HepG2 (cell line): ENCODE results near the gene SEC14L5. TPM values are rescaled to one million over a fixed set of nuclear protein-coding genes. Genes with fewer than 3 reads are reported as not detected.
A peak's percentile ranks its signal among the peaks of the same experiment; 100 is the strongest.

Source experiments
- GATAD2A ChIP-seq: IDR thresholded peaks from 2 replicates; pipeline ENCODE4 v1.6.1; 2016
- HOXA7 ChIP-seq: sonication (generic); formaldehyde crosslinking; IDR thresholded peaks from 2 replicates; pipeline ENCODE4 v1.8.1; 2022; ENCODE audit warnings: mild to moderate bottlenecking, missing genetic modification reagents, moderate library complexity
- JARID2 ChIP-seq: sonication (generic); formaldehyde crosslinking; IDR thresholded peaks from 2 replicates; pipeline ENCODE4 v1.8.1; 2023; ENCODE audit warnings: missing genetic modification reagents, inconsistent platforms; ENCODE audit not compliant: insufficient replicate concordance
- NKX3-1 ChIP-seq: sonication (generic); formaldehyde crosslinking; IDR thresholded peaks from 2 replicates; pipeline ENCODE4 v1.5.0; 2020; ENCODE audit warnings: missing genetic modification reagents
- PRPF4 ChIP-seq: fragments of 200-400 bp; formaldehyde crosslinking; IDR thresholded peaks from 2 replicates; pipeline ENCODE4 v1.6.1; 2016; ENCODE audit warnings: low read length, low read depth; ENCODE audit not compliant: poor library complexity, severe bottlenecking
- ZNF747 ChIP-seq: sonication (generic); formaldehyde crosslinking; IDR thresholded peaks from 2 replicates; pipeline ENCODE4 v1.8.1; 2023; ENCODE audit warnings: missing genetic modification reagents, mild to moderate bottlenecking, borderline replicate concordance
- polyA plus RNA-seq, 8 experiments: library from polyadenylated mRNA; depleted of rRNA in 3 of 8; stranded (reverse) in 7 of 8; unstranded in 1 of 8; fragments of >200 nt; fragmentation: Illumina TruSeq in 4 of 8; extraction: Trizol in 4 of 8; gene quantifications; 2 replicates each; pipeline versions ENCODE4 v1.2.1 to v1.2.3, GENCODE V29; 2011 to 2016; ENCODE audit warnings: low read depth in 4 of 8, missing spikeins in 1 of 8, mixed read lengths in 1 of 8; ENCODE audit not compliant: insufficient read depth in 1 of 8
- total RNA-seq, 5 experiments: library from RNA; depleted of rRNA; stranded (reverse); fragments of >200 nt; fragmentation: Illumina TruSeq; extraction: Trizol; gene quantifications; 2 replicates each; pipeline ENCODE4 v1.2.3, GENCODE V29; 2016; ENCODE audit warnings: low read depth in 1 of 5
- TF ChIP-seq, protein P1 (sequence below): sonication (generic); formaldehyde crosslinking; IDR thresholded peaks from 2 replicates; pipeline ENCODE4 v1.4.0; 2020; ENCODE audit warnings: mild to moderate bottlenecking, missing genetic modification reagents
- TF ChIP-seq, protein P2 (sequence below): sonication (generic); formaldehyde crosslinking; conservative IDR thresholded peaks from 2 replicates; pipeline ENCODE4 v1.4.0; 2020; ENCODE audit warnings: missing genetic modification reagents
- TF ChIP-seq, protein P3 (sequence below): sonication (generic); formaldehyde crosslinking; IDR thresholded peaks from 2 replicates; pipeline ENCODE4 v1.8.1; 2022; ENCODE audit warnings: mild to moderate bottlenecking, missing genetic modification reagents
- TF ChIP-seq, protein P4 (sequence below): sonication (generic); formaldehyde crosslinking; IDR thresholded peaks from 2 replicates; pipeline ENCODE4 v1.5.0; 2020; ENCODE audit warnings: mild to moderate bottlenecking, missing genetic modification reagents
- TF ChIP-seq, protein P5 (sequence below): sonication (generic); formaldehyde crosslinking; IDR thresholded peaks from 2 replicates; pipeline ENCODE4 v1.4.0; 2020; ENCODE audit warnings: missing genetic modification reagents

The SEC14L5 gene
- total and polyA plus RNA-seq, 2 of the 13 experiments (the other 11 are each of a cell fraction or from before 2014, with no cell fraction given), result 0.40 to 0.42 TPM

DNA sequence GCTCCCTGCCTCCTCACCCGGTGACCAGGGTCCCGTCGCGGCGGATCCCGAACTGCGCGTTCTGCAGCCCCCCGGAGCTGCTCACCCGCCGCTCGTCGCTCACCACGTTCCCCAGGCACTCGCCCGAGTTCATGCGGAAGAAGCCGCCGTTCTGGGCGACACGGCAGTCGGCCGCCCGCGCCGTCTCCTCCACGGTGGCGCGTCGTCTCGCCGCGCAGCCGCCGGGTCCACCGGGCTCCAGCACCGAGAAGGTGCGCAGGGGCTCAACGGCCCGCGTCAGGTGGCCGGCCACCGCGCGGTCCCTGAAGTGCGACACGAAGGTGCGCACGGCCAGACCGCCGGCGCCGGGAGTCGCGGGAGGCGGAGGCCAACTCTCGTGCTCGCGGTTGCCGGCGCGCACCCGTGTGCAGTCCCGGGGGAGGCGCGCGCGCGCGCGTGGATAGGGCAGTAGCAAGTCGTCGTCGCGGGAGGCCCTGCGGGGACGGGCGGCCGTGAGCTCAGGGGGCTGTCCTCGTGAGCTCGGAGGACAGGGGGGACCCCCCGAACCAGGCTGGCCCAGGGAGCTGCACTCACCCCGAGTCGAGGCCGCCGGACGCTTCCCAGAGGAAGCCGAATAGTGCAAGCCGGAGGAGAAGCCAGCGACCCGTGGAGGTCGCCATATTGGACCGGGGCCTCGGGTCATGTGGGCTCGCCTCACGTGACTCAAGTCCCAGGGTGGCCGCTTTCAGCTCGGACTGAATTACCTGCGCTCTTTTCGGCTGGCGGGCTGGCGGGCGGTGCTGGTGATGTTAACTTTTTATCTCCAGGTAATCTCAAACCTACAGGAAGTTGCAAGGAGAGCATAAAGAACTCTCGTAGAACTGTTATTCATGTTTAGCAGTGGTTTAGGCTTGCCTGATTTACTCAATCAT, 75.4 kb downstream of the SEC14L5 start, which contains the start of gene NAGPA (continued):
- TF ChIP-seq, protein P1, sequence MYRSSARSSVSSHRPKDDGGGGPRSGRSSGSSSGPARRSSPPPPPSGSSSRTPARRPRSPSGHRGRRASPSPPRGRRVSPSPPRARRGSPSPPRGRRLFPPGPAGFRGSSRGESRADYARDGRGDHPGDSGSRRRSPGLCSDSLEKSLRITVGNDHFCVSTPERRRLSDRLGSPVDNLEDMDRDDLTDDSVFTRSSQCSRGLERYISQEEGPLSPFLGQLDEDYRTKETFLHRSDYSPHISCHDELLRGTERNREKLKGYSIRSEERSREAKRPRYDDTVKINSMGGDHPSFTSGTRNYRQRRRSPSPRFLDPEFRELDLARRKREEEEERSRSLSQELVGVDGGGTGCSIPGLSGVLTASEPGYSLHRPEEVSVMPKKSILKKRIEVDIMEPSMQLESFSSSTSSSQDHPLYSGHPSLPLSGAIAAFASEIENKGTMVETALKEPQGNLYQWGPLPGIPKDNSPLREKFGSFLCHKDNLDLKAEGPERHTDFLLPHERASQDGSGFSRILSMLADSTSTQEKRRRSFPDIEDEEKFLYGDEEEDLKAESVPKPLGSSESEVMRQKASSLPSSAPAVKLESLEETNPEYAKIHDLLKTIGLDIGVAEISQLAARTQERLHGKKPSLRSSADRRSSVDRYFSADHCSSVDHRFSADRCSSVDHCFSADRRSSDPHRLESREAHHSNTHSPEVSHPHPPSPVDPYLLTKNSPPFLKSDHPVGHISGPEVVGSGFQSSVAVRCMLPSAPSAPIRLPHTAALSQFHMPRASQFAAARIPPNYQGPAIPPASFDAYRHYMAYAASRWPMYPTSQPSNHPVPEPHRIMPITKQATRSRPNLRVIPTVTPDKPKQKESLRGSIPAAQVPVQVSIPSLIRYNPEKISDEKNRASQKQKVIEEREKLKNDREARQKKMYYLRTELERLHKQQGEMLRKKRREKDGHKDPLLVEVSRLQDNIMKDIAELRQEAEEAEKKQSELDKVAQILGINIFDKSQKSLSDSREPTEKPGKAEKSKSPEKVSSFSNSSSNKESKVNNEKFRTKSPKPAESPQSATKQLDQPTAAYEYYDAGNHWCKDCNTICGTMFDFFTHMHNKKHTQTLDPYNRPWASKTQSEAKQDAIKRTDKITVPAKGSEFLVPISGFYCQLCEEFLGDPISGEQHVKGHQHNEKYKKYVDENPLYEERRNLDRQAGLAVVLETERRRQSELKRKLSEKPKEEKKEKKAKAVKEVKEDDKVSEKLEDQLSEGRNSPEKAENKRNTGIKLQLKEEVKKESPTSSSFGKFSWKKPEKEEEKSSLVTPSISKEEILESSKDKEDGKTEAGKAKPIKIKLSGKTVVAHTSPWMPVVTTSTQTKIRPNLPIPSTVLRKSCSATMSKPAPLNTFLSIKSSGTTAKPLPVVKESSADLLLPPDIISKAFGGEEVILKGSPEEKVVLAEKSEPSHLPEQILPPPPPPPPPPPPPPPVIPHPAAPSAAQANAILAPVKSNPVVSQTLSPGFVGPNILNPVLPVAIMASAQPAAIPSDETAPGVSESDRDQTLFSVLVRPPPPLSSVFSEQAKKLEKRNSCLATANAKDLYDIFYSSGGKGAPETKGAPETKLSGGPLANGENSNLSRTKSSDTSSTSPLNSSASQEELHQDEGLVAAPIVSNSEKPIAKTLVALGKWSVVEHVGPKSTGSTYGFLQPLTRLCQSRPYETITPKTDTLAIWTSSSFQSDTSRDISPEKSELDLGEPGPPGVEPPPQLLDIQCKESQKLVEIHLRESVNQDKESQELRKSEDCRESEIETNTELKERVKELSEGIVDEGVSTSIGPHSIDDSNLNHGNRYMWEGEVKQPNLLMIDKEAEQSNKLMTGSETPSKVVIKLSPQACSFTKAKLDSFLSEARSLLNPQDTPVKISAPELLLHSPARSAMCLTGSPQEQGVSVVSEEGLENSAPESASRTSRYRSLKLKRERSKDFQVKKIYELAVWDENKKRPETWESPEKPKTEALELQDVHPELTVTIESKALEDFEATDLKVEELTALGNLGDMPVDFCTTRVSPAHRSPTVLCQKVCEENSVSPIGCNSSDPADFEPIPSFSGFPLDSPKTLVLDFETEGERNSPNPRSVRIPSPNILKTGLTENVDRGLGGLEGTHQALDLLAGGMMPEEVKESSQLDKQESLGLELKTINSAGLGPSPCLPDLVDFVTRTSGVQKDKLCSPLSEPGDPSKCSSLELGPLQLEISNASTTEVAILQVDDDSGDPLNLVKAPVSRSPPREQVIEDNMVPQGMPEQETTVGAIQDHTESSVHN (CRISPR knock-in tag), result no peak; the same call in 1 of the 2 replicates
- TF ChIP-seq PRPF4 (no peak), ZNF747 (CRISPR knock-in tag) (peak; percentile 62; the same call in 1 of the 2 replicates), HOXA7 (CRISPR knock-in tag) (peak; percentile 93; the same call in 1 of the 2 replicates), NKX3-1 (peak; percentile 95), JARID2 (CRISPR knock-in tag) (no peak), GATAD2A (CRISPR knock-in tag) (peak; percentile 83)
- TF ChIP-seq, protein P2, sequence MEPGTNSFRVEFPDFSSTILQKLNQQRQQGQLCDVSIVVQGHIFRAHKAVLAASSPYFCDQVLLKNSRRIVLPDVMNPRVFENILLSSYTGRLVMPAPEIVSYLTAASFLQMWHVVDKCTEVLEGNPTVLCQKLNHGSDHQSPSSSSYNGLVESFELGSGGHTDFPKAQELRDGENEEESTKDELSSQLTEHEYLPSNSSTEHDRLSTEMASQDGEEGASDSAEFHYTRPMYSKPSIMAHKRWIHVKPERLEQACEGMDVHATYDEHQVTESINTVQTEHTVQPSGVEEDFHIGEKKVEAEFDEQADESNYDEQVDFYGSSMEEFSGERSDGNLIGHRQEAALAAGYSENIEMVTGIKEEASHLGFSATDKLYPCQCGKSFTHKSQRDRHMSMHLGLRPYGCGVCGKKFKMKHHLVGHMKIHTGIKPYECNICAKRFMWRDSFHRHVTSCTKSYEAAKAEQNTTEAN (CRISPR knock-in tag), result peak; percentile 89
- TF ChIP-seq, protein P3, sequence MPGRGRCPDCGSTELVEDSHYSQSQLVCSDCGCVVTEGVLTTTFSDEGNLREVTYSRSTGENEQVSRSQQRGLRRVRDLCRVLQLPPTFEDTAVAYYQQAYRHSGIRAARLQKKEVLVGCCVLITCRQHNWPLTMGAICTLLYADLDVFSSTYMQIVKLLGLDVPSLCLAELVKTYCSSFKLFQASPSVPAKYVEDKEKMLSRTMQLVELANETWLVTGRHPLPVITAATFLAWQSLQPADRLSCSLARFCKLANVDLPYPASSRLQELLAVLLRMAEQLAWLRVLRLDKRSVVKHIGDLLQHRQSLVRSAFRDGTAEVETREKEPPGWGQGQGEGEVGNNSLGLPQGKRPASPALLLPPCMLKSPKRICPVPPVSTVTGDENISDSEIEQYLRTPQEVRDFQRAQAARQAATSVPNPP (CRISPR knock-in tag), result no peak; the same call in none of the 2 replicates
- TF ChIP-seq, protein P4, sequence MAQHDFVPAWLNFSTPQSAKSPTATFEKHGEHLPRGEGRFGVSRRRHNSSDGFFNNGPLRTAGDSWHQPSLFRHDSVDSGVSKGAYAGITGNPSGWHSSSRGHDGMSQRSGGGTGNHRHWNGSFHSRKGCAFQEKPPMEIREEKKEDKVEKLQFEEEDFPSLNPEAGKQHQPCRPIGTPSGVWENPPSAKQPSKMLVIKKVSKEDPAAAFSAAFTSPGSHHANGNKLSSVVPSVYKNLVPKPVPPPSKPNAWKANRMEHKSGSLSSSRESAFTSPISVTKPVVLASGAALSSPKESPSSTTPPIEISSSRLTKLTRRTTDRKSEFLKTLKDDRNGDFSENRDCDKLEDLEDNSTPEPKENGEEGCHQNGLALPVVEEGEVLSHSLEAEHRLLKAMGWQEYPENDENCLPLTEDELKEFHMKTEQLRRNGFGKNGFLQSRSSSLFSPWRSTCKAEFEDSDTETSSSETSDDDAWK, result no peak
- TF ChIP-seq, protein P5, sequence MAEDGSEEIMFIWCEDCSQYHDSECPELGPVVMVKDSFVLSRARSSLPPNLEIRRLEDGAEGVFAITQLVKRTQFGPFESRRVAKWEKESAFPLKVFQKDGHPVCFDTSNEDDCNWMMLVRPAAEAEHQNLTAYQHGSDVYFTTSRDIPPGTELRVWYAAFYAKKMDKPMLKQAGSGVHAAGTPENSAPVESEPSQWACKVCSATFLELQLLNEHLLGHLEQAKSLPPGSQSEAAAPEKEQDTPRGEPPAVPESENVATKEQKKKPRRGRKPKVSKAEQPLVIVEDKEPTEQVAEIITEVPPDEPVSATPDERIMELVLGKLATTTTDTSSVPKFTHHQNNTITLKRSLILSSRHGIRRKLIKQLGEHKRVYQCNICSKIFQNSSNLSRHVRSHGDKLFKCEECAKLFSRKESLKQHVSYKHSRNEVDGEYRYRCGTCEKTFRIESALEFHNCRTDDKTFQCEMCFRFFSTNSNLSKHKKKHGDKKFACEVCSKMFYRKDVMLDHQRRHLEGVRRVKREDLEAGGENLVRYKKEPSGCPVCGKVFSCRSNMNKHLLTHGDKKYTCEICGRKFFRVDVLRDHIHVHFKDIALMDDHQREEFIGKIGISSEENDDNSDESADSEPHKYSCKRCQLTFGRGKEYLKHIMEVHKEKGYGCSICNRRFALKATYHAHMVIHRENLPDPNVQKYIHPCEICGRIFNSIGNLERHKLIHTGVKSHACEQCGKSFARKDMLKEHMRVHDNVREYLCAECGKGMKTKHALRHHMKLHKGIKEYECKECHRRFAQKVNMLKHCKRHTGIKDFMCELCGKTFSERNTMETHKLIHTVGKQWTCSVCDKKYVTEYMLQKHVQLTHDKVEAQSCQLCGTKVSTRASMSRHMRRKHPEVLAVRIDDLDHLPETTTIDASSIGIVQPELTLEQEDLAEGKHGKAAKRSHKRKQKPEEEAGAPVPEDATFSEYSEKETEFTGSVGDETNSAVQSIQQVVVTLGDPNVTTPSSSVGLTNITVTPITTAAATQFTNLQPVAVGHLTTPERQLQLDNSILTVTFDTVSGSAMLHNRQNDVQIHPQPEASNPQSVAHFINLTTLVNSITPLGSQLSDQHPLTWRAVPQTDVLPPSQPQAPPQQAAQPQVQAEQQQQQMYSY (CRISPR knock-in tag), result peak; percentile 78; the same call in 1 of the 2 replicates
